ENCODE measurements around the gene MXI1.

Gene MXI1

DNA sequence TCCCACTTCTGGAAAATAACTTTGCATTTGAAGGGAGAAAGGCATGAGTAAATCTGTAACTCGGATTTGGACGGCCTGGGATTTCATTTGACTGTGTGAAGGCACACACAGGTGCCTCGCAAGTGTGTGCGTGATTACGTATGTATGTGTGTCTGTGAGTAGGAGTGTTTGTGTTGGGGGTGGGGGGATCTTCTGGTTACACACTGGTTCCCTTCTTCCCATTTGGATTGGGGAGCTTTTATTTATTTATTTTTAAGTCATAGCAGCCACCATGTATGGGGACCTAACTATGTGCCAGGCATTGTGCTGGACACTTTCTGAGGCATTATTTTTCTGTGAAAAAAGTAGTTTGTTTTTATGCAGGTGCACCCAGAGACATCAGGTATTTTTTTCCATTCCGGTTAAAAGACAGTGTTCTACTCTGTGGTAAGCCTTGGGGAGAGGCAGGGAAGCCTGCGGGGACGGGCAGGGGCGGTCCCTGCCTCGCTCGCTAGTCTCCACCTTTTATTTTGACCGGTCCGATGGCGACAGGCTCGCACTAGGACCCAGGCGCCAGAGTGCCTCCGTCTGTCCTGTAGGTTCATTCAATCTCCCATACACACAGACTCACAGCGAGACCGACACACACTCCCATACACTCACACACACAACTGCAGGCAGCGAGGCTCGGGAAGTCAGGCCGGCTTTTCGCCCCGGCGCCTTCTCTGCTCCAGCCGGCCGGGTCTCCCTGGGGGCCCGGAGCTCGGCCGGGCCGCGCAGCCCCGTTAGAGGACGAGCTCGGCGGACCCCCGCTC, at the start of gene MXI1:
TSS of gene MXI1 (plus strand) at position 595 of the 794 bp plus-strand sequence. CDS start 204 bp downstream, outside the sequence.
- H3K4me3 ChIP-seq (ENCODE audit: low read depth, low read length), result peak within 1 kb of the TSS; percentile 93
- peak within 1 kb of the TSS; percentile 83 for H2AFZ ChIP-seq (ENCODE audit: low read length, unreplicated experiment)
- peak within 1 kb of the TSS; percentile 17 for H3K27ac ChIP-seq (ENCODE audit: low read depth, low read length)
- H3K27me3 ChIP-seq (ENCODE audit: insufficient read depth, low read length), result no peaks in the 10 kb centered on the region
- peaks cover 9% of the 10 kb centered on the region for H3K4me1 ChIP-seq (ENCODE audit: control insufficient read depth, insufficient read depth, low read length, unreplicated experiment)
- no peaks in the 10 kb centered on the region for H3K79me2 ChIP-seq (ENCODE audit: control insufficient read depth, insufficient read depth, low read length, unreplicated experiment)
- H3K36me3 ChIP-seq (ENCODE audit: insufficient read depth, low read length), result no peaks in the 10 kb centered on the region

DNA sequence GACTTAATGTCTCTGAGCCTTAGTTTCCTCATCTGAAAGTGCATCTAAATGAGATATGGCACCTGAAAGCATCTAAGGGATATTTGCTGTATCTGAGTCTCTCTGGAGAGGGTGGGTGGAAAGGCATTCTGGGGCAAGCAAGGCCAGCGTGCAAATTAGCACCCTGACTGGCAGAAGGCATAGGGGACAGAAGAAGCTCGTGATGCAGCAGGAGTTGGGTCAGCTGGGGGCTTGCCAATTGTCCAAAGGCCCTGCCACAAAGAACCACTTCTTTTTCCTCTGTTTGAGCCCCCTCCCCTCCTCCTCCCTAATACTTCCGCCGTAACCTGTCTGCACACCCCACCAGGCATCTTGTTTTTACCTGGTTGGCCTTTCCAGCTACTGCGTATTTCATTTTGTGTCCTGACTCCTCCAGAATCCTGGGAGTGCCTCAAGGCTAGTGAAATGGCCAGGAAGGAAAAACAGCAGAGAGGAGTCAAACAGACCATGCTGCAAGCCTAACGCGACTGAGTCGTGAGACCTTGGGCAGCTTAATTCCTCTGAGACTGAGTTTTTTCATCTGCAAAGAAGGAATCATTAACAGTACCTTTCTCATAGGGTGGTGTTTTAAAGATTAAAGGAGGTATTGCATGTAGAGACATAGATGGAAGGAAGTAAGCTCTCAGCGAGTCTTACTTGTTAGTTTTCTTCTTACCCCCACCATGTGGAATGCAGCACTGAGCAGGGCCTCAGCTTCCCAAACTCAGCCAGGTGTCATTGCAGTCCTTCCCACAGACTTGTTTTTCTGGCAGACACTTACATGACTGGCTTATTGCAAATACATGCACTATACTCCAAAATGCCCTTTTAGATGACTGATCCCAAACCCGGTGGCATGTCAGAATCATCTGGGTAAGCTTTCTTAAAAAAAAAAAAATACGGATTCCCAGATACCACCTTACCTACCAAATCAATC, 49.1 kb upstream of the MXI1 start:
- H3K79me2 ChIP-seq (ENCODE audit: control insufficient read depth, insufficient read depth, low read length, unreplicated experiment), result no peaks in the 10 kb centered on the region
- H3K4me1 ChIP-seq (ENCODE audit: control insufficient read depth, insufficient read depth, low read length, unreplicated experiment), result no peaks in the 10 kb centered on the region
- H3K4me3 ChIP-seq (ENCODE audit: low read depth, low read length), result no peak overlapping the region
- no peak overlapping the region for H2AFZ ChIP-seq (ENCODE audit: low read length, unreplicated experiment)
- H3K27ac ChIP-seq (ENCODE audit: low read depth, low read length), result no peak overlapping the region
- H3K27me3 ChIP-seq (ENCODE audit: insufficient read depth, low read length), result peaks cover 16% of the 10 kb centered on the region; the same call in 1 of the 2 replicates
- H3K36me3 ChIP-seq (ENCODE audit: insufficient read depth, low read length), result no peaks in the 10 kb centered on the region

DNA sequence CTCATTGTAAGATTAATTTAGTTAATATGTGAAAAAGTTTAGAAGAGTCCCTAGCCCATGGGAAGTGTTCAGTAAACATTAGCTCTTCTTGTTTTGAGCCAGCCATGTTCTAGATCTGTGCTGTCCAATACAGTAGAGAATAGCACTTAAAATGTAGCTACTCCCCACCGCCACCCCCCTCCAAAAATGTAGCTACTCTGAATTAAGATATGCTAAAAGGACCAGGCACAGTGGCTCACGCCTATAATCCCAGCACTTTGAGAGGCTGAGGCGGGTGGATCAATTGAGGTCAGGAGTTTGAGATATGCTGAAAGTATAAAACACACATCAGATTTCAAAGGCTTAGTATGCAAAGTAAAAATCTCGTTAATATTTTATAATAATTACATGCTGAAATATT, 47.3 kb upstream of the MXI1 start:
- H3K4me1 ChIP-seq (ENCODE audit: control insufficient read depth, insufficient read depth, low read length, unreplicated experiment), result no peaks in the 10 kb centered on the region
- no peaks in the 10 kb centered on the region for H3K36me3 ChIP-seq (ENCODE audit: insufficient read depth, low read length)
- no peak overlapping the region for H3K27ac ChIP-seq (ENCODE audit: low read depth, low read length)
- peaks cover 16% of the 10 kb centered on the region; the same call in 1 of the 2 replicates for H3K27me3 ChIP-seq (ENCODE audit: insufficient read depth, low read length)
- H3K4me3 ChIP-seq (ENCODE audit: low read depth, low read length), result no peak overlapping the region
- no peaks in the 10 kb centered on the region for H3K79me2 ChIP-seq (ENCODE audit: control insufficient read depth, insufficient read depth, low read length, unreplicated experiment)
- H2AFZ ChIP-seq (ENCODE audit: low read length, unreplicated experiment), result no peak overlapping the region

DNA sequence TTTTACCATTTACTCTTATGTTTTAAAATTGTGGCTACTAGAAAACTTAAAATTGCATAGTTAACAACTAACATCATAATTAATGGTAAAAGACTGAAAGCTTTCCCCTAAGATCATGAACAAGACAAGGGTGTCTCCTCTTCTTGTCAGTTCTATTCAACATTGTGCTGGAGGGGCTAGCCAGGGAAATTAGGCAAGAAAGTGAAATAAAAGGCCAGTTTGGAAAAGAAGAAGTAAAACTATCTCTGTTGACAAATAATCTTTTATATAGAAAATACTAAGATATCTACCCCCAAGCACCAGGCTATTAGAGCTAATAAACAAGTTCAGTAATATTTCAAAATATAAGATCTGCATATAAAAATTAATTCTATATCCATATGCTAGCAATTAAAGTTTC, 46.9 kb upstream of the MXI1 start:
- Histone ChIP-seq H3K4me1 (ENCODE audit: control insufficient read depth, insufficient read depth, low read length, unreplicated experiment) (no peaks in the 10 kb centered on the region), H2AFZ (ENCODE audit: low read length, unreplicated experiment) (no peak overlapping the region), H3K27me3 (ENCODE audit: insufficient read depth, low read length) (peaks cover 16% of the 10 kb centered on the region; the same call in 1 of the 2 replicates), H3K4me3 (ENCODE audit: low read depth, low read length) (no peak overlapping the region), H3K27ac (ENCODE audit: low read depth, low read length) (no peak overlapping the region), H3K36me3 (ENCODE audit: insufficient read depth, low read length) (no peaks in the 10 kb centered on the region), H3K79me2 (ENCODE audit: control insufficient read depth, insufficient read depth, low read length, unreplicated experiment) (no peaks in the 10 kb centered on the region)

DNA sequence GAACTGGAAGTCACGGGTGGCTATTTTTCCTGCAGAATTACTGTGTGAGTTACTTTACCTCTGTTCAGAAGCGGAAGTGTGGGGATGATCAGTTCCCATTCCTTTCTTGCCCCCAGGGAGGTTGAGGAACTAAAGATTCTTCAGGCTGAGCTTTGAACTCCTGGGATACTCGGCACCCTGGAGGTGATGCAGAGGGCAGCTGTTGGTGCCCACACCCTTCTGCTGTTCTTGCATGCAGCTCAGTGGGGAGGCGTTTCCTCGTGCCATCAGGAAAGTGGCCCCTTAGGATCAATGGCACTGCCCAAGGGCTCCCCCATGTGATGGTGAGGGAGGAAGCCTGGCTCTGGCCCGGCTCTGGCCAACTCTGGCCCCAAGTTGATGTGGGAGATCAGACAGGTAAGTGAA, 44.7 kb upstream of the MXI1 start:
- Histone ChIP-seq H3K36me3 (ENCODE audit: insufficient read depth, low read length) (no peaks in the 10 kb centered on the region), H3K27me3 (ENCODE audit: insufficient read depth, low read length) (peaks cover 28% of the 10 kb centered on the region; the same call in 1 of the 2 replicates), H3K27ac (ENCODE audit: low read depth, low read length) (no peak overlapping the region), H3K79me2 (ENCODE audit: control insufficient read depth, insufficient read depth, low read length, unreplicated experiment) (no peaks in the 10 kb centered on the region), H3K4me1 (ENCODE audit: control insufficient read depth, insufficient read depth, low read length, unreplicated experiment) (no peaks in the 10 kb centered on the region), H2AFZ (ENCODE audit: low read length, unreplicated experiment) (no peak overlapping the region), H3K4me3 (ENCODE audit: low read depth, low read length) (no peak overlapping the region)

DNA sequence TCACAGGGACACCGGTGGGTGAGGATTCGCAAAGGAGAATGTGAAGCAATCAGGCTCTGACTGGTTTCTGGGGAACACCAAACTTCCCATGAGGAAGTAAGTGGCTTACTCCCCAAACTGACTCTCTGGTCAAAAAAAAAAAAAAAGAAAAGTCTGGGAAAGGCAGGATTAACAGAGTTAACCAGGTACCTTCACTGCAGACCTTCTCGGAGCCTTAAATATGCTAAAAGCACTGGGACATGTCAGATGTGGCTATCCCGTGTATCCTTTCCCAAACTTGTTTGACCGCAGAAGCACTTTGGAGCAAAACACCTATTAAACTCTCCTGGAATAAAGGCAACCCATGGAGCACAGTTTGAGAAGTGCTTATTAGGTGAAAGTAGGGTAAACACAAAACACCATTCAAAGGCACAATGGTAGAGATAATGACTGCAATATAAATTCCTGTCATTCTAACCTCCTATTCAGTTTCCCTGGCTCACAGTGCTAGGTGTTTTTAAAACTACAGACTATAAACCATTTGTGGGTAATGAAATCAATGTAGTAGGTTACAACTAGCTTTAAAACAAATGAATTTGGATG, 44.1 kb upstream of the MXI1 start:
- H3K27me3 ChIP-seq (ENCODE audit: insufficient read depth, low read length), result peaks cover 34% of the 10 kb centered on the region; the same call in 1 of the 2 replicates
- no peak overlapping the region for H3K4me3 ChIP-seq (ENCODE audit: low read depth, low read length)
- H2AFZ ChIP-seq (ENCODE audit: low read length, unreplicated experiment), result no peak overlapping the region
- no peaks in the 10 kb centered on the region for H3K4me1 ChIP-seq (ENCODE audit: control insufficient read depth, insufficient read depth, low read length, unreplicated experiment)
- H3K79me2 ChIP-seq (ENCODE audit: control insufficient read depth, insufficient read depth, low read length, unreplicated experiment), result no peaks in the 10 kb centered on the region
- H3K27ac ChIP-seq (ENCODE audit: low read depth, low read length), result no peak overlapping the region
- no peaks in the 10 kb centered on the region for H3K36me3 ChIP-seq (ENCODE audit: insufficient read depth, low read length)

DNA sequence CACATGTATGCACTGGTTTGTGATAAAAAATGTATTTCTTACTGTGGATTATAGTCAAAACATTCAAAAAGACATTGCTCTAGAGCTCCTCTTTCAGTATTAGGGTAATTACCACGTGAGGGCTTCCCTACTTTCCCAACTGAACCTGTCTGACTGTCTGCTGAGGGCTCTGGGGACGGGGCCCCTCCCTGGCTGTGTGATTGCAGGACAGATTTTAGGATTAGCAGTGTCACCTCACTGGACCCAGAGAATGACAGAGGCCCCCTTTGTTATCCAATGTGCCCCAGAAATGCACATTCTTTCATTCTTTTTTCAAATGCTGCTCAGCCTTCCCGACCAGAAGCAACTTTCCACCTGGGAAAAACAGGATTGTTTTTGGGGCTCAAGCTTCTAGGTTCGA, 43.6 kb upstream of the MXI1 start:
- no peaks in the 10 kb centered on the region for H3K79me2 ChIP-seq (ENCODE audit: control insufficient read depth, insufficient read depth, low read length, unreplicated experiment)
- no peaks in the 10 kb centered on the region for H3K4me1 ChIP-seq (ENCODE audit: control insufficient read depth, insufficient read depth, low read length, unreplicated experiment)
- no peak overlapping the region for H3K27ac ChIP-seq (ENCODE audit: low read depth, low read length)
- H3K27me3 ChIP-seq (ENCODE audit: insufficient read depth, low read length), result peaks cover 39% of the 10 kb centered on the region
- H3K36me3 ChIP-seq (ENCODE audit: insufficient read depth, low read length), result no peaks in the 10 kb centered on the region
- H2AFZ ChIP-seq (ENCODE audit: low read length, unreplicated experiment), result no peak overlapping the region
- H3K4me3 ChIP-seq (ENCODE audit: low read depth, low read length), result no peak overlapping the region

DNA sequence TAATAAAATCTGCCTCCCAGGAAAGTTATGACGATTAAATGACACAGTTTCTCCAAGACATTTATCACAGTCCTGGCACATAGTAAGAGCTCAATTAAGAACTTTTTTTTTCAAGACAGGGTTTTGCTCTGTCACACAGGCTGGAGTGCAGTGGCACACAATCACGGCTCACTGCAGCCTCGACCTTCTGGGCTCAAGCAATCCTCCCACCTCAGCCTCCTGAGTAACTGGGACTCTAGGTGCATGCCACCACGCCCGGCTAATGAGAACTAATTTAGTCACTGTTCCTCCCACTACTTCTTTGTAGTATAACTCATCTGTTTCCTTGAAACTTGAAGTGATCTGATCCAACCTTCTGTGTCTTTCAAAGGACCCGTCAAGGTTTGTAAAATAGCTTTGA, 42.2 kb upstream of the MXI1 start:
- Histone ChIP-seq H3K4me3 (ENCODE audit: low read depth, low read length) (no peak overlapping the region), H3K27me3 (ENCODE audit: insufficient read depth, low read length) (peaks cover 44% of the 10 kb centered on the region)

DNA sequence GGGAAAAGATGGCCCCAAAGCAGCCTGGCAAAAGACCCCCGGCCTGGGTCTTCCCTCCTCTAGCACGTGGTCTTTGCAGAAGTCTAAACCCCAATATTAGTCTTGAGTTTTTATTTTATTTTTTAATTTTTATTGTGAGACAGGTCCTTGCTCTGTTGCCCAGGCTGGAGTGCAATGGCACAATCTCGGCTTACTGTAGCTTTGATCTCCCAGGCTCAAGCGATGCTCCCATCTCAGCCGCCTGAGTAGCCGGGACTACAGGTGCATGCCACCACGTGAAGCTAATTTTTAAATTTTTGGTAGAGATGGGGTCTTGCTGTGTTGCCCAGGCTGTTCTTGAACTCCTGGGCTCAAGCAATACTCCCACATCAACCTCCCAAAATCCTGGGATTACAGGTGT, 40.3 kb upstream of the MXI1 start:
- no peaks in the 10 kb centered on the region for H3K4me1 ChIP-seq (ENCODE audit: control insufficient read depth, insufficient read depth, low read length, unreplicated experiment)
- H3K4me3 ChIP-seq (ENCODE audit: low read depth, low read length), result no peak overlapping the region
- H3K79me2 ChIP-seq (ENCODE audit: control insufficient read depth, insufficient read depth, low read length, unreplicated experiment), result no peaks in the 10 kb centered on the region
- no peaks in the 10 kb centered on the region for H3K36me3 ChIP-seq (ENCODE audit: insufficient read depth, low read length)
- no peak overlapping the region for H2AFZ ChIP-seq (ENCODE audit: low read length, unreplicated experiment)
- no peak overlapping the region for H3K27ac ChIP-seq (ENCODE audit: low read depth, low read length)
- peaks cover 36% of the 10 kb centered on the region for H3K27me3 ChIP-seq (ENCODE audit: insufficient read depth, low read length)

More for the DNA sequence above, 42.2 kb upstream of the MXI1 start:
- no peak overlapping the region for H3K27ac ChIP-seq (ENCODE audit: low read depth, low read length)
- H2AFZ ChIP-seq (ENCODE audit: low read length, unreplicated experiment), result no peak overlapping the region
- no peaks in the 10 kb centered on the region for H3K79me2 ChIP-seq (ENCODE audit: control insufficient read depth, insufficient read depth, low read length, unreplicated experiment)
- H3K36me3 ChIP-seq (ENCODE audit: insufficient read depth, low read length), result no peaks in the 10 kb centered on the region
- no peaks in the 10 kb centered on the region for H3K4me1 ChIP-seq (ENCODE audit: control insufficient read depth, insufficient read depth, low read length, unreplicated experiment)

DNA sequence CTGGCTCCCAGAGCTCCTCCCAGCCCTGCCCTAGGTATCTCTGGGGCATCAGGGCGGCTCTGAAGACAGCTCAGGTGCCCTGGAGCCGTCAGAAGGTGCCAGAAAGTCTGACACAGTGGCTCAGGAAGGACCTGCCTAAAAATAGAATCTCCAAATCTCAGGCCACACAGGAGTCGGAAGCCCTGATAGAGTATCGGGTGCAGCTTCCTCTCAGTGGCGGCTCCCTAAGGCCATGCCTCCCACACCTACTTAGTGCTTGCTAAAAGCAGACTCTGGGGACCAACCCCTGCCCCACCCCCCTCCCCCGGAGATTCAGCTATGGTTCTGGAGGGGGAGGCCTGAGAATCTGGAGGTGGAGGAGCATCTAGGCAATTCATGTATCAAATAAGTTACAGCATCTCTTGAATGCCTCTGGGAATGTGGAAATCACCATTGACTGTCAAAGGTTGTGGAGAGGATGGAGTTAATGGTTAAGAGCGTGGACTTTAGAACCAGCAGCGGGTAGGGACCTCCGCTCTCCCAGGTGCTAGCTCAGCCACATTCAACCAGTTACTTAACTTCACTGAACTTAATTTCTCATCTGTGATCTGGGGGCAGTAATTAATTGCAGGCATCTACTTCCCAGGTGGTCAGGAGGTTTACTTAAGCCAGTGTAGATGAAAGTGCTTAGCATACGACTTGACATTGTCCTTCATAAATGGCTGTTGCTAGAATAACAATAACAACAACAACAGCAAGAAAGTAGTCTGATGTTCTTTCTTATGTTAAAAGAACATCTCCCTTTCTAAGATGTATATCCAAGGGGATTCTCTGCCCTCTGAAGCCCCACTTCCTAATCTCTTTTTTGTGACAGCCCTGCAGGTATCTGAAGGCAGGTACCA, 38.6 kb upstream of the MXI1 start:
- peaks cover 36% of the 10 kb centered on the region for H3K27me3 ChIP-seq (ENCODE audit: insufficient read depth, low read length)
- no peak overlapping the region for H3K4me3 ChIP-seq (ENCODE audit: low read depth, low read length)
- no peaks in the 10 kb centered on the region for H3K79me2 ChIP-seq (ENCODE audit: control insufficient read depth, insufficient read depth, low read length, unreplicated experiment)
- no peak overlapping the region for H2AFZ ChIP-seq (ENCODE audit: low read length, unreplicated experiment)
- H3K36me3 ChIP-seq (ENCODE audit: insufficient read depth, low read length), result no peaks in the 10 kb centered on the region
- H3K4me1 ChIP-seq (ENCODE audit: control insufficient read depth, insufficient read depth, low read length, unreplicated experiment), result no peaks in the 10 kb centered on the region
- no peak overlapping the region for H3K27ac ChIP-seq (ENCODE audit: low read depth, low read length)
